Adrenal gland (tissue), 5 donors: ENCODE results near the gene NELL2.

Source experiments
- CTCF ChIP-seq, 6 experiments: fragments of 450-650 bp in 4 of 6; fragments of 200-600 bp in 2 of 6; sonication (generic) in 1 of 6; IDR thresholded peaks; 1 replicate in 5 of 6; 2 replicates in 1 of 6; pipeline versions ENCODE4 v1.5.1 to v1.8.0; 2016 to 2021; ENCODE audit warnings: antibody characterized with exemption in 6 of 6, mild to moderate bottlenecking in 2 of 6, moderate library complexity in 1 of 6
- POLR2A ChIP-seq, 2 donors: fragments of 450-650 bp; IDR thresholded peaks; one replicate each; pipeline ENCODE4 v1.6.1; 2017; ENCODE audit warnings: antibody characterized with exemption in 2 of 2, mild to moderate bottlenecking in 2 of 2, moderate library complexity in 1 of 2
- donor health status: DM: no; HTN: no; CAD: no.

GRCh38 chr12:44875954-44876543 is at the start of gene NELL2:
- TF ChIP-seq CTCF (IDR thresholded peaks at IDR 0.05) (no peak), POLR2A (IDR thresholded peaks at IDR 0.05) (no peak)
